ENCODE data around the gene GNAT1. TPM values are rescaled to one million over a fixed set of nuclear protein-coding genes. Genes with fewer than 3 reads are reported as not detected.

Gene GNAT1
- total and polyA plus RNA-seq, 2 experiments from 2014 or later = not detected

DNA sequence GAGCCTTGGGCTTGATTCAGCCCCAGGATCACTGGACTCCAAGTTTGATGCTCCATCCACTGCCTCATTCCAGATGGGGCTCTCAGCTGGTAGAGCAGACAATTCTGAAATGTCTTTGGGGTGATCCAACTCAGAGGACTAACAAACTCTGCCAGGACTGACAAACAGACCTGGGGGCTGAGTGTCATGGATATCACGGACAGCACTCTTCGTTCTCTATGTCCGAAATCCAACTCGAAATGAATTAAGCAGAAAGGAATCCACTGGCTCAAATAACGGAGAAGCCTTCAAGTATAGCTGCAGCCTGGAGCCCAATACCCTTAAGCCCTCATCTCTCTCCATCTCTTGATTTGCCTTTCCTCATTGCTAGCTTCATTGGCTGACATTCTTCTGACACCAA, 27.9 kb downstream of the GNAT1 start:
- Histone ChIP-seq H2AFZ (no peak overlapping the region), H3K27ac (no peak overlapping the region), H4K20me1 (ENCODE audit: insufficient read depth) (no peaks in the 10 kb centered on the region), H3K9ac (no peak overlapping the region), H3K4me3 (no peak overlapping the region), H3F3A (ENCODE audit: insufficient read depth) (no peaks in the 10 kb centered on the region), H3K9me2 (ENCODE audit: insufficient read depth) (no peaks in the 10 kb centered on the region), H3K9me3 (ENCODE audit: low read depth) (no peaks in the 10 kb centered on the region), H3K79me2 (ENCODE audit: insufficient read depth) (no peaks in the 10 kb centered on the region), H3K27me3 (replicated peaks; ENCODE audit: insufficient read depth) (no peaks in the 10 kb centered on the region), H3K4me1 (ENCODE audit: insufficient read depth) (no peaks in the 10 kb centered on the region), H3K36me3 (ENCODE audit: low read depth) (no peaks in the 10 kb centered on the region), H3K4me2 (ENCODE audit: unreplicated experiment) (no peak overlapping the region)
- no peak for TF ChIP-seq EZH2 (IDR thresholded peaks at IDR 0.05; ENCODE audit: insufficient read depth, poor library complexity, severe bottlenecking)
- TF ChIP-seq EZH2phosphoT487 (IDR thresholded peaks at IDR 0.05; ENCODE audit: insufficient read depth, low read depth) = no peak
- DNase-seq = no peak
- in situ Hi-C loops (cut with MboI) = loop anchor here (25.0 kb wide), 1 partner anchor 318 kb away; no protein-coding TSS in a partner anchor
- 65 to 67% methylated on average over 5 of the region's 5 CpGs for WGBS, 2 experiments (ENCODE audit: low coverage in 1 of 2, low lambda C conversion rate in 2 of 2, missing lambda C conversion rate in 2 of 2)

DNA sequence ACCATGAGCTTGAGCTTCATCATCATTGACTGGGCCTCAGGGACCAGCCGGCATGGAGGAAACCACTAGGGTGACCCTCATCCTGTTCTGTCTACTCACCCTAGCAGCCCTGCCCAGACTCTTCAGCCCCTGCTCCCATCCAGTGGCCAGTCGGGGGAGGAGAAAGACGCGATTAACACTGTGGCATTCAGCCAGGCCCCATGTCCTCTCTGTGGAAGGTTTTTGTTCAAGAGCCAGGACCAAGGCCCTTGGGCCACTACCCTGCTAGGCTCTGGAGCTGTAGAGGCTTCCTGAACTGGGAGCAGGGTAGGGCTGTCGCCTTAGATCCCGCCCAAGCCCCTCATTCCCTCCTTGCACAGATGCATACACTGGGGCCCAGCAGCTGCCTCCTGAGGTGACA, 28.7 kb downstream of the GNAT1 start:
- DNase-seq = no peak
- H2AFZ ChIP-seq = no peak overlapping the region
- H3K36me3 ChIP-seq (ENCODE audit: low read depth) = no peaks in the 10 kb centered on the region
- no peaks in the 10 kb centered on the region for H4K20me1 ChIP-seq (ENCODE audit: insufficient read depth)
- no peak overlapping the region for H3K4me2 ChIP-seq (ENCODE audit: unreplicated experiment)
- H3F3A ChIP-seq (ENCODE audit: insufficient read depth) = no peaks in the 10 kb centered on the region
- no peaks in the 10 kb centered on the region for H3K4me1 ChIP-seq (ENCODE audit: insufficient read depth)
- no peaks in the 10 kb centered on the region for H3K79me2 ChIP-seq (ENCODE audit: insufficient read depth)
- H3K9me2 ChIP-seq (ENCODE audit: insufficient read depth) = no peaks in the 10 kb centered on the region
- 52 to 60% methylated on average over 6 of the region's 6 CpGs for WGBS, 2 experiments (ENCODE audit: low coverage in 1 of 2, low lambda C conversion rate in 2 of 2, missing lambda C conversion rate in 2 of 2)
- TF ChIP-seq EZH2 (IDR thresholded peaks at IDR 0.05; ENCODE audit: insufficient read depth, poor library complexity, severe bottlenecking) (no peak), EZH2phosphoT487 (IDR thresholded peaks at IDR 0.05; ENCODE audit: insufficient read depth, low read depth) (no peak)
- H3K27ac ChIP-seq = no peak overlapping the region
- no peaks in the 10 kb centered on the region for H3K9me3 ChIP-seq (ENCODE audit: low read depth)
- no peak overlapping the region for H3K4me3 ChIP-seq
- in situ Hi-C loops (cut with MboI) = loop anchor here (25.0 kb wide), 1 partner anchor 317 kb away; no protein-coding TSS in a partner anchor
- H3K27me3 ChIP-seq (replicated peaks; ENCODE audit: insufficient read depth) = no peaks in the 10 kb centered on the region
- no peak overlapping the region for H3K9ac ChIP-seq

- Histone ChIP-seq H3K27me3 (replicated peaks; ENCODE audit: insufficient read depth) (no peaks in the 10 kb centered on the region), H3K27ac (no peak overlapping the region), H2AFZ (no peak overlapping the region), H3K9me3 (ENCODE audit: low read depth) (no peaks in the 10 kb centered on the region), H4K20me1 (ENCODE audit: insufficient read depth) (no peaks in the 10 kb centered on the region), H3K36me3 (ENCODE audit: low read depth) (no peaks in the 10 kb centered on the region), H3K9me2 (ENCODE audit: insufficient read depth) (no peaks in the 10 kb centered on the region), H3K4me2 (ENCODE audit: unreplicated experiment) (no peak overlapping the region), H3F3A (ENCODE audit: insufficient read depth) (no peaks in the 10 kb centered on the region), H3K9ac (no peak overlapping the region), H3K4me3 (no peak overlapping the region), H3K4me1 (ENCODE audit: insufficient read depth) (no peaks in the 10 kb centered on the region), H3K79me2 (ENCODE audit: insufficient read depth) (no peaks in the 10 kb centered on the region)
- 70 to 78% methylated on average over 4 of the region's 4 CpGs for WGBS, 2 experiments (ENCODE audit: low coverage in 1 of 2, low lambda C conversion rate in 2 of 2, missing lambda C conversion rate in 2 of 2)
- no peak for DNase-seq
- TF ChIP-seq EZH2 (IDR thresholded peaks at IDR 0.05; ENCODE audit: insufficient read depth, poor library complexity, severe bottlenecking) (no peak), EZH2phosphoT487 (IDR thresholded peaks at IDR 0.05; ENCODE audit: insufficient read depth, low read depth) (no peak)
- in situ Hi-C loops (cut with MboI) = loop anchor here (25.0 kb wide), 1 partner anchor 316 kb away; no protein-coding TSS in a partner anchor
Measured at GRCh38 chr3:50221051-50221410, 29.6 kb downstream of the GNAT1 start.

GRCh38 chr3:50221411-50222168, 30.2 kb downstream of the GNAT1 start:
- H3K9me2 ChIP-seq (ENCODE audit: insufficient read depth) = no peaks in the 10 kb centered on the region
- H4K20me1 ChIP-seq (ENCODE audit: insufficient read depth) = no peaks in the 10 kb centered on the region
- H3K4me2 ChIP-seq (ENCODE audit: unreplicated experiment) = no peak overlapping the region
- no peaks in the 10 kb centered on the region for H3K27me3 ChIP-seq (replicated peaks; ENCODE audit: insufficient read depth)
- H3K4me3 ChIP-seq = no peak overlapping the region
- in situ Hi-C loops (cut with MboI) = loop anchor here (25.0 kb wide), 1 partner anchor 316 kb away; no protein-coding TSS in a partner anchor
- no peaks in the 10 kb centered on the region for H3K36me3 ChIP-seq (ENCODE audit: low read depth)
- H3F3A ChIP-seq (ENCODE audit: insufficient read depth) = no peaks in the 10 kb centered on the region
- TF ChIP-seq EZH2phosphoT487 (IDR thresholded peaks at IDR 0.05; ENCODE audit: insufficient read depth, low read depth) (no peak), EZH2 (IDR thresholded peaks at IDR 0.05; ENCODE audit: insufficient read depth, poor library complexity, severe bottlenecking) (no peak)
- H3K79me2 ChIP-seq (ENCODE audit: insufficient read depth) = no peaks in the 10 kb centered on the region
- no peak for DNase-seq
- no peaks in the 10 kb centered on the region for H3K4me1 ChIP-seq (ENCODE audit: insufficient read depth)
- 73% methylated on average over 11 to 12 of the region's 12 CpGs for WGBS, 2 experiments (ENCODE audit: low coverage in 1 of 2, low lambda C conversion rate in 2 of 2, missing lambda C conversion rate in 2 of 2)
- no peaks in the 10 kb centered on the region for H3K9me3 ChIP-seq (ENCODE audit: low read depth)
- no peak overlapping the region for H3K27ac ChIP-seq
- H3K9ac ChIP-seq = no peak overlapping the region
- H2AFZ ChIP-seq = no peak overlapping the region
